Ascending aorta (tissue), 2 donors: ENCODE data around the gene SMAD1. TPM values are rescaled to one million over a fixed set of nuclear protein-coding genes. Genes with fewer than 3 reads are reported as not detected.

Source experiments
- DNase-seq, 2 donors: peaks; one replicate each; pipeline ENCODE4 v3.0.0-alpha.2; 2019; ENCODE audit warnings: low spot score in 2 of 2
- H3K27ac ChIP-seq, 2 donors: fragments of 200-600 bp; sonication (generic); one replicate each; pipeline ENCODE4 v1.5.1; 2016 to 2017; ENCODE audit warnings: mild to moderate bottlenecking in 1 of 2
- H3K27me3 ChIP-seq: fragments of 200-600 bp; sonication (generic); one replicate; pipeline ENCODE4 v1.5.1; 2017
- H3K36me3 ChIP-seq, 2 donors: fragments of 200-600 bp; sonication (generic); one replicate each; pipeline ENCODE4 v1.5.1; 2016
- H3K4me1 ChIP-seq, 2 donors: fragments of 200-600 bp; sonication (generic); one replicate each; pipeline ENCODE4 v1.5.1; 2016 to 2017; ENCODE audit warnings: mild to moderate bottlenecking in 1 of 2
- H3K4me3 ChIP-seq, 2 donors: fragments of 200-600 bp; sonication (generic); one replicate each; pipeline ENCODE4 v1.5.1; 2016 to 2017; ENCODE audit warnings: mild to moderate bottlenecking in 1 of 2
- H3K9me3 ChIP-seq, 2 donors: fragments of 200-600 bp; sonication (generic); one replicate each; pipeline ENCODE4 v1.5.1; 2016
- CTCF ChIP-seq, 3 experiments: fragments of 200-600 bp in 2 of 3; fragments of 450-650 bp in 1 of 3; sonication (generic) in 2 of 3; IDR thresholded peaks; one replicate each; pipeline ENCODE4 v1.5.1; 2016 to 2019; ENCODE audit warnings: antibody characterized with exemption in 3 of 3, mild to moderate bottlenecking in 1 of 3, moderate library complexity in 1 of 3
- intact Hi-C: fragments of 100-400 bp; cut with DNase I; formaldehyde crosslinking; loops from one replicate; pipeline ENCODE4 v1.15.1; 2023
- total RNA-seq: library from RNA; depleted of rRNA; stranded (reverse); fragments of >200 nt; gene quantifications from one replicate; pipeline ENCODE4 v1.1.0, GENCODE V29; 2016

SMAD1 gene
- total RNA-seq, 1 donor from 2014 or later: 20.1 TPM

- intact Hi-C loops: no loop called here
- Histone ChIP-seq H3K4me1 (peaks cover 0 to 3% of the 10 kb centered on the region in 2 donors), H3K36me3 (no peaks in the 10 kb centered on the region), H3K9me3 (peaks cover 0 to 17% of the 10 kb centered on the region in 2 donors), H3K27ac (no peak overlapping the region), H3K27me3 (no peaks in the 10 kb centered on the region), H3K4me3 (no peak overlapping the region)
- TF ChIP-seq CTCF (IDR thresholded peaks at IDR 0.05): no peak
- no peak for DNase-seq
Observed at GRCh38 chr4:145511913-145512522, 30.4 kb downstream of the SMAD1 start.

GRCh38 chr4:145513020-145513621 is 31.5 kb downstream of the SMAD1 start:
- no peak overlapping the region for H3K27ac ChIP-seq
- no peaks in the 10 kb centered on the region for H3K4me1 ChIP-seq
- no peak for TF ChIP-seq CTCF (IDR thresholded peaks at IDR 0.05)
- no peak overlapping the region for H3K4me3 ChIP-seq
- H3K9me3 ChIP-seq: peaks cover 0 to 17% of the 10 kb centered on the region in 2 donors
- H3K36me3 ChIP-seq: no peaks in the 10 kb centered on the region
- no peaks in the 10 kb centered on the region for H3K27me3 ChIP-seq
- intact Hi-C loops: no loop called here
- no peak for DNase-seq

GRCh38 chr4:145520172-145520571 is 38.5 kb downstream of the SMAD1 start:
- H3K9me3 ChIP-seq: no peaks in the 10 kb centered on the region
- H3K27me3 ChIP-seq: no peaks in the 10 kb centered on the region
- intact Hi-C loops: no loop called here
- H3K27ac ChIP-seq: no peak overlapping the region
- no peaks in the 10 kb centered on the region for H3K36me3 ChIP-seq
- TF ChIP-seq CTCF (IDR thresholded peaks at IDR 0.05): no peak
- H3K4me3 ChIP-seq: no peak overlapping the region
- H3K4me1 ChIP-seq: no peaks in the 10 kb centered on the region
- no peak for DNase-seq

- no peak for DNase-seq
- Histone ChIP-seq H3K27me3 (no peaks in the 10 kb centered on the region), H3K27ac (no peak overlapping the region), H3K9me3 (no peaks in the 10 kb centered on the region), H3K36me3 (no peaks in the 10 kb centered on the region), H3K4me3 (no peak overlapping the region), H3K4me1 (no peaks in the 10 kb centered on the region)
- no peak for TF ChIP-seq CTCF (IDR thresholded peaks at IDR 0.05)
- intact Hi-C loops: no loop called here
Observed at GRCh38 chr4:145521282-145521681, 39.6 kb downstream of the SMAD1 start.

GRCh38 chr4:145523117-145523516 is 41.5 kb downstream of the SMAD1 start:
- H3K4me1 ChIP-seq: no peaks in the 10 kb centered on the region
- no peaks in the 10 kb centered on the region for H3K9me3 ChIP-seq
- no peak overlapping the region for H3K4me3 ChIP-seq
- intact Hi-C loops: no loop called here
- H3K27me3 ChIP-seq: no peaks in the 10 kb centered on the region
- no peak for TF ChIP-seq CTCF (IDR thresholded peaks at IDR 0.05)
- no peak for DNase-seq
- H3K27ac ChIP-seq: no peak overlapping the region
- H3K36me3 ChIP-seq: no peaks in the 10 kb centered on the region
